Measurements from ENCODE around the gene SPDYE11.
"Not testable (repeated sequence)": the region's sequence is repeated elsewhere in the genome, so short reads cannot be mapped to it uniquely, and the experiment has no call there.

Gene SPDYE11, protein sequence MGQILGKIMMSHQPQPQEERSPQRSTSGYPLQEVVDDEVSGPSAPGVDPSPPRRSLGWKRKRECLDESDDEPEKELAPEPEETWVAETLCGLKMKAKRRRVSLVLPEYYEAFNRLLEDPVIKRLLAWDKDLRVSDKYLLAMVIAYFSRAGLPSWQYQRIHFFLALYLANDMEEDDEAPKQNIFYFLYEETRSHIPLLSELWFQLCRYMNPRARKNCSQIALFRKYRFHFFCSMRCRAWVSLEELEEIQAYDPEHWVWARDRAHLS

DNA sequence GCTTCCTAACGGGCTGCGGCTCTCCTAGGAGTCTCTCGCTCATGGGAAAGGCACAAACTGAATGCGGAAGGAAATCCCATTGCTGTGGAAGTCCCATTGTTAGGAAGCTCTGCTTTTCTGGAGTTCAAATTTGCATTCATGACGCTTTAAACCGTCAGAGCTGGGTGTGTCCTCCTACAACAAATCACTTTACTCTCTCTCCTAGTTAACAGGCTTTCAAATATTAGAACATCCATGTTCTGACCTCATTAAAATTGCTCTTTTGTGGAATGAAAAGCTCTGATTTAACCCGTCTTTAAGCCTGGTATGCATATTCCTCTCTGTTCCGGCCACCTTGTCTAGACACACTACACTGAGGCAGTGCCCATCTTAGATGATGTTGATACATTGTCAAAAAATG is at the start of gene SPDYE11:
Gene SPDYE11 (minus strand): TSS at position 101 of the 400 bp plus-strand sequence. CDS start 1,800 bp downstream, outside the sequence.
- not testable (repeated sequence) for DNase-seq

DNA sequence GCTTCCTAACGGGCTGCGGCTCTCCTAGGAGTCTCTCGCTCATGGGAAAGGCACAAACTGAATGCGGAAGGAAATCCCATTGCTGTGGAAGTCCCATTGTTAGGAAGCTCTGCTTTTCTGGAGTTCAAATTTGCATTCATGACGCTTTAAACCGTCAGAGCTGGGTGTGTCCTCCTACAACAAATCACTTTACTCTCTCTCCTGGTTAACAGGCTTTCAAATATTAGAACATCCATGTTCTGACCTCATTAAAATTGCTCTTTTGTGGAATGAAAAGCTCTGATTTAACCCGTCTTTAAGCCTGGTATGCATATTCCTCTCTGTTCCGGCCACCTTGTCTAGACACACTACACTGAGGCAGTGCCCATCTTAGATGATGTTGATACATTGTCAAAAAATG is 28.2 kb upstream of the SPDYE11 start, which contains the start of gene SPDYE9:
Gene SPDYE9 (minus strand): TSS at position 101 of the 400 bp plus-strand sequence. CDS start 1,800 bp downstream, outside the sequence.
- DNase-seq = not testable (repeated sequence)

DNA sequence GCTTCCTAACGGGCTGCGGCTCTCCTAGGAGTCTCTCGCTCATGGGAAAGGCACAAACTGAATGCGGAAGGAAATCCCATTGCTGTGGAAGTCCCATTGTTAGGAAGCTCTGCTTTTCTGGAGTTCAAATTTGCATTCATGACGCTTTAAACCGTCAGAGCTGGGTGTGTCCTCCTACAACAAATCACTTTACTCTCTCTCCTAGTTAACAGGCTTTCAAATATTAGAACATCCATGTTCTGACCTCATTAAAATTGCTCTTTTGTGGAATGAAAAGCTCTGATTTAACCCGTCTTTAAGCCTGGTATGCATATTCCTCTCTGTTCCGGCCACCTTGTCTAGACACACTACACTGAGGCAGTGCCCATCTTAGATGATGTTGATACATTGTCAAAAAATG is 28.0 kb downstream of the SPDYE11 start, which contains the start of gene SPDYE8:
Gene SPDYE8 (minus strand): TSS at position 101 of the 400 bp plus-strand sequence. CDS start 1,800 bp downstream, outside the sequence.
- DNase-seq = not testable (repeated sequence)

DNA sequence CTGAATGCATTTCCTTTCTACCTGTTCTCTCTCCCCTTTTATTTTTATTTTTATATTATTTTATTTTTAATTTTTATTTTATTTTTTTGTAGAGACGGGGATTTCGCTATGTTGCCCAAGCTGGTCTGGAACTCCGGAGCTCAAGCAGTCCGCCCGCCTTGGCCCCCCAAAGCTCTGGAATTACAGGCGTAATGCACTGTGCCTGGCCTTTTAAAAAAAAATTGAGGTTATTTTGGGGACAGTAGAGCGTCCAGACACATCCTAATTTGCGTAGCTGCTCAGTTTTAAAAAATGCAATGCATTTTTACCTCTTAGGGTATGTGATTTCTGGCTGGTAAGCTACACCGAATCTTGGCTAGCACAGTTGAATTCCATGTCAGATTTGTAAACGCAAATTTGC is 51.2 kb downstream of the SPDYE11 start:
- DNase-seq = not testable (repeated sequence)

DNA sequence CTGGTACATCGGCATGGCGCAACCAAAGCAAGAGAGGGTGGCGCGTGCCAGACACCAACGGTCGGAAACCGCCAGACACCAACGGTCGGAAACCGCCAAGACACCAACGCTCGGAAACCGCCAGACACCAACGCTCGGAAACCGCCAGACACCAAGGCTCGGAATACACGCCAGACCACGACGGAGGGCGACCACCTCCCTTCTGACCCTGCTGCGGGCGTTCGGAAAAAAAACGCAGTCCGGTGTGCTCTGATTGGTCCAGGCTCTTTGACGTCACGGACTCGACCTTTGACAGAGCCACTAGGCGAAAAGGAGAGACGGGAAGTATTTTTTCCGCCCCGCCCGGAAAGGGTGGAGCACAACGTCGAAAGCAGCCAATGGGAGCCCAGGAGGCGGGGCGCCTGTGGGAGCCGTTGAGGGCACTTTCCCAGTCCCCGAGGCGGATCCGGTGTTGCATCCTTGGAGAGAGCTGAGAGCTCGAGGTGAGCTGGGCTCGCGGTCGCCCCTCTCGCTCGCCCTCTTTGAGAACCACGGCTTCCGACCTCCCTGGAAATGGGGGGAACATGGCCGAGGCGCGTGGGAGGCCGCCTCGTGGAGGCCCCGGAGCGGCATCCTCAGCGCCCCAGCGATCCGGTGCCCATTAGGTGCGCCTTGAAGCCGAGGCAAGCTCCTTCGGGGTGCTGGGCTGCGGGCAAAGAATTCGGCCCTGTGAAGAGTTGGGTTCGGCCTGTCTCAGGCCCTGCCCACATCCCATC is 51.8 kb downstream of the SPDYE11 start:
- not testable (repeated sequence) for DNase-seq

DNA sequence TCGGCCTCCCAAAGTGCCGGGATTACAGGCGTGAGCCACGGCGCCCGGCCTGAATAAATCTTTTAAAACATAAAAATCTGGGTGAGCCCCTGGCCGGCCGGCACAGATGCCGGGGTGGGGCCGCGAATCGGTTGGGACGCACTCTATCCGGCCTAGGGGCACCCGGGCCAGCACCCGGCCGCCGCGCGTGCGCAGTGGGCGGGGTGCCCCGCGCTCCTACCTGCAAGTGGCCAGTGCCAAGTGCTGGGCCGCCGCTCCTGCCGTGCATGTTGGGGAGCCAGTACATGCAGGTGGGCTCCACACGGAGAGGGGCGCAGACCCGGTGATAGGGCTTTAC is 52.4 kb downstream of the SPDYE11 start:
- DNase-seq = not testable (repeated sequence)

DNA sequence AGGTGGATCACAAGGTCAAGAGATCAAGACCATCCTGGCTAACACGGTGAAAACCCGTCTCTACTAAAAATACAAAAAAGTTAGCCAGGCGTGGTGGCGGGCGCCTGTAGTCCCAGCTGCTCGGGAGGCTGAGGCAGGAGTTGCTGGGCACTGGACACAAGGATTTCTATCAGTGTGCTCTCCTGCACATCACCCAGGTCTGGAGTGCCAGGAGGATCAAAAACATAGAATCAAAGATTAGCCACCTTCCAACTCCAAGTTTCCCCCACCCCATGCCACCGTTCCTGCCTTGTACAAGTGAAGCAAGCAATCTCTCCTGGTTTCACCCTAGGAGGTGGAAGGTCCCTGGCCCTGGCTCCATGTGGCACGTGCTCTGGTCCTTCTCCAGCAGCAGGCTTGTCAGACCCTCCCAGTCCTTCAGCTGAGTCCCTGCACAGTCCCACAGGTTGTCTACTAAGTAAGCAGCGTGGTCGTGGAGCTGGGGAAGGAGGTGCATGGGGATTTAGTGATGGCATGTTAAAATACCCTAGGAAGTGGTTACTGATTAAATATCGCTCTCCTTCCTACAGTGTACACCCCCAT is 59.7 kb downstream of the SPDYE11 start:
- DNase-seq = not testable (repeated sequence)

Measured in NCI-H1105 (cell line).